ENCODE measurements around the gene TPPP2. TPM values are rescaled to one million over a fixed set of nuclear protein-coding genes. Genes with fewer than 3 reads are reported as not detected.

The TPPP2 gene
- total RNA-seq, 1 donor from 2014 or later = not detected

- TF ChIP-seq CTCF (IDR thresholded peaks at IDR 0.05; ENCODE audit: unreplicated experiment) = no peak
- Mint-ChIP-seq H3K4me3 (peak overlapping the region; percentile 90), H3K36me3 (peaks cover 20% of the 10 kb centered on the region), H3K27ac (peak overlapping the region; percentile 79), H3K4me1 (peaks cover 48% of the 10 kb centered on the region), H3K9me3 (no peaks in the 10 kb centered on the region), H3K27me3 (ENCODE audit: low read depth) (no peaks in the 10 kb centered on the region)
- no peak for DNase-seq (ENCODE audit: low spot score in 2 of 2, unreplicated experiment in 2 of 2)
Observed at GRCh38 chr14:21023817-21024584, 6.0 kb upstream of the TPPP2 start.

GRCh38 chr14:21024585-21025370 is 5.2 kb upstream of the TPPP2 start, which contains the start of gene NDRG2:
Gene NDRG2 (minus strand): TSS chr14:21025061. CDS start chr14:21023315, 1,746 bp downstream.
- DNase-seq (ENCODE audit: low spot score in 2 of 2, unreplicated experiment in 2 of 2) = peak; percentile 74 to 84
- Mint-ChIP-seq H3K27ac (peak within 1 kb of the TSS; percentile 94), H3K36me3 (peaks cover 16% of the 10 kb centered on the region), H3K9me3 (no peaks in the 10 kb centered on the region), H3K4me3 (peak within 1 kb of the TSS; percentile 90), H3K27me3 (ENCODE audit: low read depth) (no peaks in the 10 kb centered on the region), H3K4me1 (peaks cover 48% of the 10 kb centered on the region)
- peak; percentile 13 for TF ChIP-seq CTCF (IDR thresholded peaks at IDR 0.05; ENCODE audit: unreplicated experiment)

- Mint-ChIP-seq H3K4me3 (peak overlapping the region; percentile 90), H3K36me3 (peaks cover 12% of the 10 kb centered on the region), H3K4me1 (peaks cover 48% of the 10 kb centered on the region), H3K27me3 (ENCODE audit: low read depth) (no peaks in the 10 kb centered on the region), H3K27ac (peak overlapping the region; percentile 94), H3K9me3 (no peaks in the 10 kb centered on the region)
- TF ChIP-seq CTCF (IDR thresholded peaks at IDR 0.05; ENCODE audit: unreplicated experiment) = no peak
- DNase-seq (ENCODE audit: low spot score in 2 of 2, unreplicated experiment in 2 of 2) = peak in 1 of 2 experiments; percentile 51
Observed at GRCh38 chr14:21025371-21026273, 4.4 kb upstream of the TPPP2 start.

GRCh38 chr14:21026274-21026987 is 3.6 kb upstream of the TPPP2 start:
- Mint-ChIP-seq H3K9me3 (no peaks in the 10 kb centered on the region), H3K27me3 (ENCODE audit: low read depth) (no peaks in the 10 kb centered on the region), H3K27ac (peak overlapping the region; percentile 68), H3K4me1 (peaks cover 47% of the 10 kb centered on the region), H3K36me3 (peaks cover 6% of the 10 kb centered on the region), H3K4me3 (peak overlapping the region; percentile 90)
- no peak for TF ChIP-seq CTCF (IDR thresholded peaks at IDR 0.05; ENCODE audit: unreplicated experiment)
- DNase-seq (ENCODE audit: low spot score in 2 of 2, unreplicated experiment in 2 of 2) = no peak

- peaks cover 44% of the 10 kb centered on the region for H3K4me1 Mint-ChIP-seq
- H3K9me3 Mint-ChIP-seq = no peaks in the 10 kb centered on the region
- no peaks in the 10 kb centered on the region for H3K27me3 Mint-ChIP-seq (ENCODE audit: low read depth)
- H3K36me3 Mint-ChIP-seq = peaks cover 3% of the 10 kb centered on the region
- TF ChIP-seq CTCF (IDR thresholded peaks at IDR 0.05; ENCODE audit: unreplicated experiment) = no peak
- H3K27ac Mint-ChIP-seq = peak overlapping the region; percentile 68
- DNase-seq (ENCODE audit: low spot score in 2 of 2, unreplicated experiment in 2 of 2) = no peak
- H3K4me3 Mint-ChIP-seq = peak overlapping the region; percentile 51
Observed at GRCh38 chr14:21026988-21027315, 3.1 kb upstream of the TPPP2 start.

Data from mesothelial cell of epicardium (in vitro differentiated cells).